ENCODE data around the gene DLX1. TPM values are rescaled to one million over a fixed set of nuclear protein-coding genes. Genes with fewer than 3 reads are reported as not detected.

Gene DLX1
- total and polyA plus RNA-seq, 2 of the 8 experiments (the other 6 are each of a cell fraction or from before 2014, with no cell fraction given), result 0.11 TPM; not detected in 1

DNA sequence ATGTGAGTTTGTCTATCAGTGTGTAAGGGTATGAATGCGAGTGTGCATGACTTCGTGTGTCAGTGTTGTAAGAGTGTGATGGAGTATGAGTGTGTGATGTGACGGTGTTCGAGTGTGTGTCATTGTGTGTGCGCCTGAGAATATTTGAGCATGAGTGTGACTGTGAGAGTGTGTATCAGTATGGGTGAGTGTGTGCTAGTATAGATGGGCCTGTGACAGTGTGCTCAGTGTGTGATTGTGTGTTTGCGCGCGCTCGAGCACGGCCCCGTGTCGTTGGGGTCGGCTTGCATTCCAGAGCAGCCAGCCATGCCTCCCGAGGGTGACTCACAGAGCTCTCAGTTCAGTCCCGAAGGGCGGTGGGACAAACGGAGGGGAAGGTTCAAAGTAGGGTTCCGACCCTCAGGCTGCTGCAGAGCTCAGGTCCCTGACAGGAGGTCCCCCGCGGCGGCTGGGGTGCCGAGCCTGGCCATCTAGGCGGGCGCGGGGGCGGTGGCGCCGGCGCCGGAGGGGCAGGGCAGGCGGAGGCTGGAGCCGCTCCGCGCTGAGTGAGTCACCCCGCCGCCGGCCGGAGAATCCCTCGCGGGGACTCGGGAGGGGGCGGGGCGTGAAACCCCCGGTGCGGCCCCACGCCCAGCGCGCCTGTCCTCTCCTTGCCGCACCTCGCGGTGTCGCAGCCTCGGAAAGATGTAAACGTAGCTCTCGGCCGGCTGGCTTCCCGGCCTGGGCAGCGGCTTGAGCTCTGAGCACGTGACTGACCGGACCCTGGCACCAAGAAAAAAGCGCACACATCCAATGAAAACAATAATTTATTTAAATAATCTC lies 13.6 kb downstream of the DLX1 start:
- Histone ChIP-seq H2BK120ac (replicated peaks; ENCODE audit: low read depth, low read length) (no peak overlapping the region), H3K79me1 (ENCODE audit: low read depth, low read length) (no peaks in the 10 kb centered on the region), H3K18ac (ENCODE audit: extremely low read depth, low read length) (0 out of 2 replicates have a peak overlapping the region, but pooled peaks have one; percentile 42), H3K56ac (replicated peaks; ENCODE audit: insufficient read length, low read depth, low read length) (no peak overlapping the region), H3K4me2 (ENCODE audit: insufficient read depth in 1 of 2, low read depth in 2 of 2, low read length in 2 of 2) (peak overlapping the region; percentile 61 to 66), H4K5ac (ENCODE audit: insufficient read length, low read depth, low read length) (no peak overlapping the region), H3K36me3 (ENCODE audit: control insufficient read depth in 2 of 4, insufficient read depth in 4 of 4, low read length in 3 of 4) (peaks cover 0 to 11% (median 0%) of the 10 kb centered on the region in 4 experiments; a peak in 1 of 8 replicates), H2BK5ac (ENCODE audit: low read depth, low read length) (no peak overlapping the region), H3K4me1 (replicated peaks in 1 of 4; ENCODE audit: control insufficient read depth in 3 of 4, insufficient read depth in 4 of 4, low read length in 3 of 4) (peaks cover 6 to 53% (median 28%) of the 10 kb centered on the region in 4 experiments), H3K23me2 (ENCODE audit: low read depth, low read length) (peaks cover 24% of the 10 kb centered on the region; the same call in 1 of the 2 replicates), H3K4me3 (ENCODE audit: extremely low read depth in 1 of 4, insufficient read depth in 2 of 4, low read depth in 3 of 4, low read length in 4 of 4) (peak overlapping the region in 3 of 4 experiments; percentile 8 to 48 (median 20); a peak in 4 of 8 replicates), H2BK20ac (ENCODE audit: low read length) (peak overlapping the region; percentile 37), H3K9me3 (ENCODE audit: insufficient read depth in 2 of 2, low read depth in 1 of 2, low read length in 1 of 2) (no peaks in the 10 kb centered on the region), H4K20me1 (replicated peaks in 1 of 2; ENCODE audit: control insufficient read depth in 1 of 2, insufficient read depth in 2 of 2, low read length in 2 of 2) (peaks cover 12 to 29% of the 10 kb centered on the region in 2 experiments), H2BK15ac (ENCODE audit: low read length) (no peak overlapping the region), H3K4ac (replicated peaks; ENCODE audit: insufficient read length, low read depth, low read length) (no peak overlapping the region), H3K27me3 (replicated peaks in 1 of 4; ENCODE audit: control insufficient read depth in 3 of 4, extremely low read depth in 1 of 4, insufficient read depth in 3 of 4, low read length in 3 of 4) (peaks cover 83 to 100% (median 95%) of the 10 kb centered on the region in 4 experiments), H3K79me2 (ENCODE audit: control insufficient read depth in 1 of 2, insufficient read depth in 2 of 2, low read length in 2 of 2) (no peaks in the 10 kb centered on the region), H2AK5ac (ENCODE audit: low read depth, low read length) (peak overlapping the region; percentile 96; the same call in 1 of the 2 replicates), H3K23ac (ENCODE audit: insufficient read length) (no peak overlapping the region), H3K14ac (ENCODE audit: insufficient read length) (no peak overlapping the region), H4K8ac (ENCODE audit: extremely low read depth, insufficient read depth, low read length) (peak overlapping the region; percentile 47), H3K9ac (replicated peaks in 1 of 4; ENCODE audit: extremely low read depth in 1 of 4, low read depth in 3 of 4, low read length in 3 of 4) (no peak overlapping the region), H2AFZ (ENCODE audit: low read length) (no peak overlapping the region), H2BK12ac (ENCODE audit: low read depth, low read length) (peak overlapping the region; percentile 91), H3K27ac (ENCODE audit: low read depth, low read length) (no peak overlapping the region), H4K91ac (replicated peaks; ENCODE audit: insufficient read length, low read length) (peak overlapping the region; percentile 54)
- ChIA-PET CTCF (ENCODE audit: partially characterized antibody) (interaction anchor here (1.0 to 11.7 kb wide), 7 partner anchors 8 to 395 kb away, joined by 3 to 198 read pairs (median 5); partner anchors contain the start of gene DLX1), POLR2A (ENCODE audit: partially characterized antibody) (interaction anchor here (1.1 to 16.0 kb wide), 2 partner anchors 11 to 22 kb away, joined by 4 to 184 read pairs; partner anchors contain the start of gene DLX1)
- peak in 1 of 2 experiments; percentile 69 for DNase-seq (ENCODE audit: low read depth in 1 of 2, low spot score in 2 of 2)
- FAIRE-seq, result no peak
- WGBS, 2 experiments (ENCODE audit: extremely low coverage in 1 of 2, insufficient coverage in 1 of 2, insufficient read length in 1 of 2, insufficient replicate concordance in 2 of 2, low coverage in 1 of 2, low lambda C conversion rate in 2 of 2, missing lambda C conversion rate in 1 of 2), result 5% methylated on average over 48 of the region's 61 CpGs; no CpG with 5 or more reads in 1 of the 2 experiments
- TF ChIP-seq NANOG (IDR thresholded peaks at IDR 0.05; ENCODE audit: insufficient read depth, low read depth, low read length, poor library complexity, severe bottlenecking), result no peak
- TF ChIP-seq GABPA (IDR thresholded peaks at IDR 0.05; ENCODE audit: borderline replicate concordance, insufficient read depth, low read length), result no peak
- no peak for TF ChIP-seq CHD2 (IDR thresholded peaks at IDR 0.05; ENCODE audit: low read length)
- TF ChIP-seq HDAC2 (IDR thresholded peaks at IDR 0.05; ENCODE audit: borderline replicate concordance in 1 of 2, low read depth in 2 of 2, low read length in 2 of 2), result no peak
- no peak for TF ChIP-seq JUN (IDR thresholded peaks at IDR 0.05; ENCODE audit: low read depth, low read length)
- TF ChIP-seq CHD1 (IDR thresholded peaks at IDR 0.05; ENCODE audit: low read depth, low read length), result no peak
- TF ChIP-seq YY1 (IDR thresholded peaks at IDR 0.05; ENCODE audit: low read depth, low read length), result no peak
- TF ChIP-seq JUND (IDR thresholded peaks at IDR 0.05; ENCODE audit: low read length), result 0 out of 2 replicates have a peak, but pooled peaks have one; percentile 20
- TF ChIP-seq ATF2 (IDR thresholded peaks at IDR 0.05; ENCODE audit: low read length), result no peak

All from H1 (cell line).